GM19193 (cell line): ENCODE data around the gene SIRT4.

Experiments
- POLR2A ChIP-seq: IDR thresholded peaks from 4 replicates; pipeline ENCODE4 v1.6.1; 2011; ENCODE audit not compliant: insufficient read depth, insufficient read length; ENCODE audit errors: extremely low read depth

SIRT4 gene, protein sequence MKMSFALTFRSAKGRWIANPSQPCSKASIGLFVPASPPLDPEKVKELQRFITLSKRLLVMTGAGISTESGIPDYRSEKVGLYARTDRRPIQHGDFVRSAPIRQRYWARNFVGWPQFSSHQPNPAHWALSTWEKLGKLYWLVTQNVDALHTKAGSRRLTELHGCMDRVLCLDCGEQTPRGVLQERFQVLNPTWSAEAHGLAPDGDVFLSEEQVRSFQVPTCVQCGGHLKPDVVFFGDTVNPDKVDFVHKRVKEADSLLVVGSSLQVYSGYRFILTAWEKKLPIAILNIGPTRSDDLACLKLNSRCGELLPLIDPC

DNA sequence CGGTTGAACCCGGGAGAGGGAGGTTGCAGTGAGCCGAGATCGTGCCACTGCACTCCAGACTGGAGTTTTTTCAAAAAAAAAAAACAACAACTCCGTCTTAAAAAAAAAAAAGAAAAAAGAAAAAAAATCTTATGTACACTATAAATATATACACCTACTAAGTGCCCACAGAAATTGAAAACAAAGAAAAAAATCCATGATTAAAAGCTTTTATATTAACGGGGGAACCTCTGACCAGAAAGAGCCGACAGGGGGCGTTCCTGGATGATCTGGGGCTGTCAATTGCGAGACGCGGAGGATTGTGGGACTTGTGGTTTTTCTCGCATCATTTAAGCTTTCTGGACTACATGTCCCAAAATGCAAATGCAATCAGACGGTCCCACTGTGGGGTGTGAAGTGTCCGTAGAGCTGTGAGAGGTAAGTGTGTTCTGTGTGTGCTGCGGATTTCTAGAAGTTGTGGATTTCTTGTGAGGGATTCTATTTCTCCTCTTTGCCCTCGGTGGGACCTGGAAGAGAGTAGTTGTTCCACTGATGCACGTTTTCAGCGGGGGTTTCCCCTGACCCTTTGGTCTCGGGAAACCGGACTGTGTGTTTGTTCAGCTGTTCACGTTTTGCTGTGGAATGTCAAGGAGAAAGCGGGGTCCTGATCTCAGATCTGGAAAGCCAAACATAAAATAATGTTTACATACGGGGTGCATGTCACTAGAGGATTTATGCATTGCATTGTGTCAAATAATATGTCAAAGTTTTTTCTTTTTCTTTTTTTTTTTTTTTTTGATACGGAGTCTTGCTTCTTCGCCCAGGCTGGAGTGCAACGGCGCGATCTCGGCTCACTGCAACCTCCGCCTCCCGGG lies at the start of gene SIRT4:
Gene SIRT4, plus strand, starts transcription at position 360 of the 854 bp plus-strand sequence. CDS start 1,241 bp downstream, outside the sequence.
- peak; percentile 39 for TF ChIP-seq POLR2A

DNA sequence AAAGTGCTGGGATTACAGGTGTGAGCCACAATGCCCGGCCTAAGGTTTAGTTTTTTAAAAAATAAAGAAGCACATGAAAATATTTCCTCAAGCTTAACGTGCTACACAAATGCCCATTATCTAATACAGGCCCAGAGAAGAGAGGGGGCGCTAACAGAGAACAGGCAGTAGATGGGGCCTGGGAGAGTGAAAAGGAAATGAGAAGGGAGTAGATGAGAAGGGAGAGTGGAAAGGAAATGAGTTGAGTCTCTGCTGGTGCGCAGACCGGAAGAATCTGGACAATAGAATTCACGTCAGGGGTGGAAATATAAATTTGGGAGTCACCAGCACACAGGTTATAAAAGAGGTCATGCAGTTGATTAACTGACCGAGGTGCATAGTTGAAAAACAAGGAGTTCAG lies 47.3 kb upstream of the SIRT4 start:
- TF ChIP-seq POLR2A, result no peak

DNA sequence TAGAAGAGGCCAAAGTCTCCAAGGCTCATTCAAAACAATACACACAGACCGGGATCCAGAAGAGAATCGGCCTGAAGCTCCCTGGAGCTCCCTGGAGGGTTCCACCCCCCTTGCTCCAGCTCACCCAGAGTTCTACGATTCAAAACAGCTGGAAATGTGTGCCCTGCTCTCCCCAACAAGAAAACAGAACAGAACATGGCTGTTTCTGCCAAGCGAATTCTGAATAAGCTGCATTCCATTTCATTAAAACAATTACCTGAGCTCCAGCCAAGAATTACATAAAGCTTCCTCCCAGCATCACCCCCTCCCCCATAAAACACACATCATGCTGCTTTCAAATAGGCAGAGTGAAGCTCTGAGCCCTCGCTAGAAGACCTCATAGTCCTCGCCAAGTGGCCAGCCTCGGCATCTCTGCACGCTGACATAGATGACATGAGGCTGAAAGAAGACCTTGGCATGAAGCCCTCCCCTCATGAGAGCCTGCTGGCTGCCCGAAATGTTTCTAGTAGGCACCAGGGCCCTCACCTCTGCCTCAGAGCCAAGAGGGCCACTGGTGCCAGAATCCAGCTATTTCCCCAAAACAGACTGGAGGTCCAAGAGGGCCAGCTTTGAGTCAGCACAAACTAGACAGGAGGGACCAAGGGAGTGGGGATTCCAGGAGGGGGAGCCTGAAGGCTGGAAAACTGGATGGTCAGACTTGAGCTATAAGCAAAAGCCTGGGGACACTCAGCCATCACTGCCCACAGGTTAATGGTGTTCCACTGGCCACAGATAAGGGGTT lies 44.9 kb upstream of the SIRT4 start:
- TF ChIP-seq POLR2A, result no peak

DNA sequence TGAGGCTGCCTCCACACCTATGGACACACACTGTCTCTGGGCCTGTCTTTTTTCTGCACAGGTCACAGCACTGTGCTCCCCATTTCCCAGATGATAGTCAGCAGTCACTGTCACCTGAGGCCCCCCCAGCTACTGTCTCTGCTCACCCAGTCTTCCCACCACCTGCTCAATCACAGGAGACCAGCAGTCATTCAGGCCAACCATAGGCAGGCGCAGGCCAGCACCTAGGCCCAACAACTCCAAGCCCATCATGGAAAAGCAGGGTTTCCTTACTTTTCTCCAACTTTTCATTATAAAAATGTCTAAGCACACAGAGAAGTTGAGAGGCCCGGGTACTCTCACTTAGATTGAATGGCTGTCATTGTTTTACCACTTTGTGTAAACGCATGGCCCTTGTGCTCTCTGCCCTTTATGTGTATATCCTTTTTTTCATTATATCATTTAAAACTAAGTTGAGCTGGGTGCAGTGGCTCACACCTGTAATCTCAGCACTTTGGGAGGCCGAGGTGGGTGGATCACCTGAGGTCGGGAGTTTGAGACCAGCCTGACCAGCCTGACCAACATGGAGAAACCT lies 43.7 kb upstream of the SIRT4 start:
- TF ChIP-seq POLR2A, result no peak

DNA sequence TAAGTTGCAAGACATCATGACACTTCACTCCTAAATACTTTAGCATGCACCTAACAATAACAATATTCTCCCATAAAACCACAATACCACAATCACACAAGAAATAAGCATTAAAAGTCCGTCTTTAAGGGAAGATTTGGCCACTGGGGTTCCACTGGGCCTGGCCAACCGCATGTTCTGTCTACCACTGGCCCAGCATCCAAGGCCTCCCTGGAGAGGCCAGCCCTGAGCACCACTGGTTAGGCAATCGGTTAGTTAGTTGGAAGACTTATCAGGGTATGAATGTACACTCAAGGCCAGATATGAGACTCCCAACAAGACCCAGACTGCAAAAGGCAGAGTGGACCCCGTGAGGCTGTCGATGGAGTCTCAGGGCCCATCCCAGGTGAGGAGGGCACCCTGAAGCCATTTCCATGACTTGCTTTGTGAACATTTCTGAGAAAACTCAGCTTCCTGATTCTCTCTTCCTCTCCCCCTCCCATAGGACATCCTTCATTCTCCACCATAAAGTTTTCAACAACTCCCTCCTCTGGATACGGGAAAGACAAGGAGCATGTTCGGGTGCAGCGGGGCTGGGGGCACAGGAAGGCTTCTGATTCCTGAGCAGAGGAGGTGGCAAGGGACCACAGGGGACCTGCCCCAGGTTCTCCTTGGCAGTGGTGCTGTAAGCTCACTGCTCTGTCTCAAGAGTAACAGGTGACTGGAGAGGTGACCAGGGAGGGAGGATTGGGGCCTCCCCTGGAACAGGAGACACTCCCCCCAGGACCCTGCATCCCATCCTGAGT lies 42.5 kb upstream of the SIRT4 start:
- TF ChIP-seq POLR2A, result no peak

DNA sequence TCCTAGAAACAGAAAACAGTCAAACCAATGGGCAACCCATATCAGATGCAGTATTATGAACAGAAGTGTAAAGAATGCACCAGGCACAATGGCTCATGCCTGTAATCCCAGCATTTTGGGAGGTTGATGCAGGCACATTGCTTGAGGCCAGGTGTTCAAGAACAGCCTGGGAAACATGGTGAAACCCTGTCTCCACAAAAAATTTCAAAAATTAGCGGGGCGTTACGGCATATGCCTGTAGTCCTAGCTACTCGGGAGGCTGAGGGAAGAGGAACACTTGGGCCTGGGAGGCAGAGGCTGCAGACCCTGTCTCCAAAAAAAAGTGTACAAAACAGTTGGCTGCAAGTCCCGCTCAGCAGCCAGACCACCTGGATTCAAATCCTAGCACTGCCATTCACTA lies 41.5 kb upstream of the SIRT4 start:
- no peak for TF ChIP-seq POLR2A

DNA sequence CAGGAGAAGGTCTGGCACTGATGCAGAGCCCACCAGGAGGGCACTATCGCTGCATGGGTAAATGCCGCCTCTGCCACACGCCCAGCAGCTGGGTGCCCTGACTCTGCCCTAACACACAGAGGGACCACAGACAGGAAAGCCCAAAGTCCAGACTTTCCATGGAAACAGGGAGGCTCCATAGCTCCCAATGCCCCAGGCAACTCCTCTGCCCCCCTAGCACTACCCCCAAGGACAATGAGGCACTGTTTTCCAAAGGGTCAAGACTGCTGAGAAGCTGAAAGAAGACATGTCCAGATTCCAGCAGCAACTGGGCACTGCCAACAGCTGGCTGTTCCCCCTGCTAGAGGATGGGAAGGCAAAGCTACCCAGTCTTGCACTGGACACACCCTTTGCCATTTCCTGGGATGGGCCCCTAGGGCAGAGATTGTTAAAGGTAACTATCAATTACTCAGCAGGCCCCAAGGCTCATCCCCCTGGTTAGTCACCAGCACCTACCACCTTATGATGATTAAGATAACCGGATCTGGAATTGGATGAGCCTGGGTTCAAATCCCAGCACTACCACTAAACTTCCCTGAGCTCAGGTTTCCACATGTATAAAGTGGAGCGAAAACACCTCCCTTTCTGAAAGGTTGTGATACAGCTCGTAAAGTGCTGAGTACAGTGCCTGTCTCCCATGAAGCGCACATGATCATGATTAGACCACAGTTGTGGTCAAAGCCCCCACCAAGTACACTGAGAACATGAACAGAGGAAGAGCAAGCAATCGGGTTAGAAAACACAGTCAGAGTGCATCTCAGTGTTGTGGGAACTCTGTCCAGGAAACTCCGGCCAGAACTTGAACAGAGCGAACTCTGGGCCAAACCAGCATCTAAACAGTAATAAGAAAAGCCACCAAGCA lies 39.9 kb upstream of the SIRT4 start:
- no peak for TF ChIP-seq POLR2A

DNA sequence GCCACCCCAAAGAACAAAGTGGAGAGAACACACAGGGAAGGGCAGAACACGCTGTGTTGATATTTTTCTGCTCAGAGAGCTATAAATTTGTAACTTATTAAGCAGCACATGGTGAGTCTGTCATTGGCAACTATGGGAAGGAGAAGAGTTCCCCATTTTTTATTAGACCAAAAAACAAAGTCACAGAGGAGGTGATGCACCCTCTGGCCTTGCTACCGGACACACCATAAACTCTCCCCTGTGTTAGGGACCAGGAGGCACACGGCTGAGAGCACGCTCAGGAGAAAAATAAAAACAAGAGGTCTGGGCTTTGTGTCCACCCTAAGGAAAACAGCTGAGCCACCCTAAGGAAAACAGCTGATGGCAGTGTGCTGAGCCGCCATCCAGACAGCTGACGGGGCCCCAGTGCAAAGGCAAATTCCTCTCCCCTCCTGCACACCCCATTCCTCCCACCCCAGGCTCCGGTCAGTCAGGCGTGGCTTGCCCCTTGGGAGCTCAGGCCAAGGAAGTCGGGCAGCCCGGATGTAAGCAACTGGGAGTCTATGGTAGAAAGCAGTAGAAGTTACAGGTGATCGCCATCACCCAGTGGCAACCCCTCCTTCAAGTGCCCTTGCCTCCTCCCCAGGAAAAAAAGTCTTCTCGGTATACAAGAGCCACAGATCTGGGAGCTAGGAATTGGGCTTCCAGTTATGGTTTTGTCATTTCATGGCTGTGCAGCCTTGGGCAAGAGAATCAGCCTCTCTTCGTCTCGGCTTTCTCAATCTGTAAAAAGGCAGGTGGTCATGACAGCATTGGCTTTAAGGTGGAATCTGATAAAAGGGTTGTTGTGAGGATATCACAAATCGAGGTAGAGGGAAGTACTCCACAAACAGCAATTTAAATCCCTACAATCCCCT lies 39.0 kb upstream of the SIRT4 start:
- no peak for TF ChIP-seq POLR2A

DNA sequence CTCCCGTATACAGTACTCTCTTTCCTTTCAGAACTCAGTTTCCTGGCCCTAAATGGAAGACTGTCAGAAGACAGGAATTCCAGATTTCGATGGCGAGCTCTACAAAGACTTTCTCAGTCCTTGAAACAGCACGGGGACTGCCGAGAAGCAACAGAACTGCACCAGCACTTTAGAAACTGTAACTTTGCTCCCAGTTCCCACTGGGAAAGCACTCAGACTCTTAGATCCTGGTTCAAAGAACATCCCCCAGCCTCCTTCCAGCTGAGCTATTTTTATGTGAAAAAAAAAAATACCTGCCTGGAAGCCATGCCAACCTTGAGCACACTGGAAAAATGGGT lies 38.4 kb upstream of the SIRT4 start:
- no peak for TF ChIP-seq POLR2A

DNA sequence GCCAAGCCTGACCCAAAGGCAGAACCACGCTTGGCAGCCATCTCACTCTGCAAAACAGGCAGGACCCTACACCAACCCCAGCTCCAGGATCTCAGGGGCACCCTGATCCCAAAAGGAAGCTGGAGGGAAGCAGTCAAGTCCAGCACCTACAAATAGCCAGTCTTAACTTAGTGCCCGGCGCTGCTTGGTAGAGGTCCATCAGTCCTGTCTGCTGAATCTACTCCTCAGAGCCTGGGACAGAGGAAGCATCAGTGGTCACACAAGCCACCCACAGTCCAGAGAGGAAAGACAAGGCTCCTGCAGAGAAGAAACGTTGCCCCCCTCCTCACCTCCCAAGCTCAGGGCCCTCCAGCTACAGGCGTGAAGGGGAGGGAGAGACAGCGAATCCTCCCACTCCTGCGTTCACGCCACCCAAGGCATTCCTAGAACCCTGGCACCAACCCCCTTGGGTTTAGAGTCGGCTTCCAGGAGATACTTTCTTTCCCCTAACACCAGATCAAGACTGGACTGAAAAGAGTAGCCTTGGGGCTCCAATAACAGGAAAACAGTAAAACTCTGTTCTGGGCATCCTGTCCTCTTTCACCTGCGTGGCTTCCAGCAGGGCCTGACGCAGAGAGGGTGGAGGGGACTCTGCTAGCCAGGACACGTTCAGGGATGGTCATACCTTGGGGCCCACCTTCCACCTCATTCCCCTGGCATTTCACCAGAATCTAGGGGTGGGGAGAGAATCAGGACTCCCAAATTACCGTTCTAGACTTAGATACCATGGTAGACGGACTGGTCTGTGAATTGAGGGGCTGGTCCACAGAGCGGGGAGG lies 37.8 kb upstream of the SIRT4 start:
- no peak for TF ChIP-seq POLR2A

DNA sequence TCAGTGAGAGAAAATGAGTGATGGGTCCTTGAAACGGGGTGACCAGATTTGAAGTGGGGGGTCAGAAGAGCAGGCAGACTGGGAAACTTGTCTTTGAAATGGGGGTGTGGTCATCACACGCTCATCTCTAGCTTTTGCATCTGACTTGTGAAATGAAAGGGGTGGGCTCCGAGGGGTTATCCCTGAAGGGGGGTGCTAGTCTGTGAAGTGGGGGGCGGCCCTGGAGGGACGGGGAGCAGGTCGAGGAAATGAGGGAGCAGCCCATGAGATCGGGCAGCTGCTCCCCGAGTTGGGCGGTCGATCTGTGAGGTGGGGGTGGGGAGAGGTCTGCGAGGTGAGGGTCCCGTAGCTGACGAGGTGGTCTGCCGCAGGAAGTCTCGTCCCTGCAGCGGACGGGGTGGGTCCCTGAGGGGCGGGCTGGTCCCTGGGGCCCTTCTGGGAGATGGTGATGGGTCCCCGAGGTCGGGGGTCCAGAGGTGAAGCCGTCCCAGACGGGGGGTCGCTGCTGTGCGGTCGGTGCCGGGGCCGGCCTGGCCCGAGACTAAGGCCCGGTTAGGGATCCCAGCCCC lies 37.1 kb upstream of the SIRT4 start:
- TF ChIP-seq POLR2A, result no peak
